Effector memory CD4-positive, alpha-beta T cell (primary cell): ENCODE data around the gene ZKSCAN5.
"Not testable (repeated sequence)": the region's sequence is repeated elsewhere in the genome, so short reads cannot be mapped to it uniquely, and the experiment has no call there.

Experiments
- DNase-seq, 3 donors: peaks; one replicate each; pipeline ENCODE4 v3.0.0-alpha.2; 2020
- H3K27ac ChIP-seq: 2 replicates; pipeline ENCODE4 v1.7.0; 2013; ENCODE audit warnings: mild to moderate bottlenecking, low read length, moderate library complexity; ENCODE audit not compliant: insufficient read depth, poor library complexity, severe bottlenecking
- H3K27me3 ChIP-seq: replicated peaks from 2 replicates; pipeline ENCODE4 v1.7.0; 2013; ENCODE audit warnings: mild to moderate bottlenecking, low read length; ENCODE audit not compliant: insufficient read depth, control insufficient read depth, poor library complexity, severe bottlenecking
- H3K36me3 ChIP-seq: 2 replicates; pipeline ENCODE4 v1.7.0; 2013; ENCODE audit warnings: mild to moderate bottlenecking, low read length, moderate library complexity; ENCODE audit not compliant: control insufficient read depth, insufficient read depth
- H3K4me1 ChIP-seq: 2 replicates; pipeline ENCODE4 v1.7.0; 2013; ENCODE audit warnings: low read length, mild to moderate bottlenecking; ENCODE audit not compliant: control insufficient read depth, insufficient read depth, poor library complexity, severe bottlenecking
- H3K4me3 ChIP-seq: 2 replicates; pipeline ENCODE4 v1.7.0; 2013; ENCODE audit warnings: low read length, low read depth, mild to moderate bottlenecking; ENCODE audit not compliant: insufficient read depth, poor library complexity, severe bottlenecking
- H3K9me3 ChIP-seq: 2 replicates; pipeline ENCODE4 v1.7.0; 2013; ENCODE audit warnings: mild to moderate bottlenecking, low read length, moderate library complexity; ENCODE audit not compliant: control insufficient read depth

The ZKSCAN5 gene

GRCh38 chr7:99521399-99521798, 16.9 kb downstream of the ZKSCAN5 start:
- Histone ChIP-seq H3K4me3 (no peak overlapping the region), H3K4me1 (no peaks in the 10 kb centered on the region), H3K36me3 (peaks cover 29% of the 10 kb centered on the region), H3K9me3 (no peaks in the 10 kb centered on the region), H3K27ac (no peak overlapping the region), H3K27me3 (no peaks in the 10 kb centered on the region)
- no peak for DNase-seq

GRCh38 chr7:99525713-99526440, 21.4 kb downstream of the ZKSCAN5 start:
- H3K36me3 ChIP-seq: peaks cover 17% of the 10 kb centered on the region
- no peak overlapping the region for H3K4me3 ChIP-seq
- H3K27me3 ChIP-seq: no peaks in the 10 kb centered on the region
- no peak for DNase-seq
- H3K9me3 ChIP-seq: peaks cover 5% of the 10 kb centered on the region
- H3K27ac ChIP-seq: no peak overlapping the region
- no peaks in the 10 kb centered on the region for H3K4me1 ChIP-seq

- no peak overlapping the region for H3K4me3 ChIP-seq
- no peak overlapping the region for H3K27ac ChIP-seq
- peaks cover 16% of the 10 kb centered on the region for H3K9me3 ChIP-seq
- peaks cover 17% of the 10 kb centered on the region for H3K36me3 ChIP-seq
- no peaks in the 10 kb centered on the region for H3K4me1 ChIP-seq
- no peaks in the 10 kb centered on the region for H3K27me3 ChIP-seq
- DNase-seq: no peak
Measured at GRCh38 chr7:99531354-99531765, 26.9 kb downstream of the ZKSCAN5 start.

- no peaks in the 10 kb centered on the region for H3K4me1 ChIP-seq
Measured at GRCh38 chr7:99535667-99536066, 31.2 kb downstream of the ZKSCAN5 start.

GRCh38 chr7:99539213-99539811, 34.9 kb downstream of the ZKSCAN5 start:
- peaks cover 4% of the 10 kb centered on the region for H3K9me3 ChIP-seq
- H3K4me1 ChIP-seq: no peaks in the 10 kb centered on the region
- no peaks in the 10 kb centered on the region for H3K36me3 ChIP-seq
- H3K27me3 ChIP-seq: no peaks in the 10 kb centered on the region
- DNase-seq: no peak
- no peak overlapping the region for H3K27ac ChIP-seq
- H3K4me3 ChIP-seq: no peak overlapping the region

More at GRCh38 chr7:99535667-99536066, 31.2 kb downstream of the ZKSCAN5 start:
- Histone ChIP-seq H3K9me3 (peaks cover 11% of the 10 kb centered on the region), H3K27me3 (no peaks in the 10 kb centered on the region), H3K27ac (no peak overlapping the region), H3K4me3 (no peak overlapping the region), H3K36me3 (peaks cover 10% of the 10 kb centered on the region)
- no peak for DNase-seq

- H3K4me3 ChIP-seq: no peak overlapping the region
- H3K36me3 ChIP-seq: no peaks in the 10 kb centered on the region
- no peak for DNase-seq
- no peaks in the 10 kb centered on the region for H3K27me3 ChIP-seq
- H3K4me1 ChIP-seq: no peaks in the 10 kb centered on the region
- no peak overlapping the region for H3K27ac ChIP-seq
- H3K9me3 ChIP-seq: peaks cover 4% of the 10 kb centered on the region
Measured at GRCh38 chr7:99540542-99540941, 36.1 kb downstream of the ZKSCAN5 start.

- Histone ChIP-seq H3K4me1 (no peaks in the 10 kb centered on the region), H3K36me3 (no peaks in the 10 kb centered on the region), H3K27me3 (no peaks in the 10 kb centered on the region), H3K4me3 (no peak overlapping the region), H3K9me3 (peaks cover 4% of the 10 kb centered on the region), H3K27ac (no peak overlapping the region)
- no peak for DNase-seq
Measured at GRCh38 chr7:99541212-99541611, 36.8 kb downstream of the ZKSCAN5 start.

- DNase-seq: no peak
- H3K4me3 ChIP-seq: no peak overlapping the region
- peaks cover 5% of the 10 kb centered on the region for H3K36me3 ChIP-seq
- H3K27me3 ChIP-seq: no peaks in the 10 kb centered on the region
- H3K27ac ChIP-seq: no peak overlapping the region
- no peaks in the 10 kb centered on the region for H3K4me1 ChIP-seq
- peaks cover 4% of the 10 kb centered on the region for H3K9me3 ChIP-seq
Measured at GRCh38 chr7:99543081-99543671, 38.7 kb downstream of the ZKSCAN5 start.

GRCh38 chr7:99543916-99544315, 39.5 kb downstream of the ZKSCAN5 start:
- DNase-seq: no peak
- Histone ChIP-seq H3K4me1 (no peaks in the 10 kb centered on the region), H3K4me3 (no peak overlapping the region), H3K36me3 (peaks cover 5% of the 10 kb centered on the region), H3K27ac (no peak overlapping the region), H3K27me3 (no peaks in the 10 kb centered on the region), H3K9me3 (peaks cover 4% of the 10 kb centered on the region)

- not testable (repeated sequence) for DNase-seq, H3K27me3 ChIP-seq, H3K27ac ChIP-seq, H3K9me3 ChIP-seq, H3K36me3 ChIP-seq, H3K4me3 ChIP-seq, H3K4me1 ChIP-seq
Measured at GRCh38 chr7:99545308-99545707, 40.8 kb downstream of the ZKSCAN5 start.
